IMR-90 (cell line): ENCODE measurements around the gene MFSD2A. TPM values are rescaled to one million over a fixed set of nuclear protein-coding genes. Genes with fewer than 3 reads are reported as not detected.

Experiments used
- ATAC-seq: fragments of 200-7000 bp; cut with Tn5 transposase; 2 replicates; pipeline ENCODE4 v1.9.1; 2020; ENCODE audit warnings: low read depth, mild to moderate bottlenecking, moderate library complexity
- BruUV-seq: library from RNA; stranded (reverse); fragments of 400-500 nt; replicated peaks from 2 replicates; lab custom pipeline; 2021; lab: Mats Ljungman, UMichigan
- CTCF ChIA-PET: fragments of 300-600 bp; formaldehyde crosslinking; extraction: SDS; loops from one replicate; lab custom pipeline; 2021; ENCODE audit warnings: antibody characterized with exemption; lab: Yijun Ruan, JAX
- POLR2A ChIA-PET: fragments of 300-600 bp; sonication (Branson Sonifier 250); formaldehyde crosslinking; loops from one replicate; lab custom pipeline; 2022; ENCODE audit warnings: antibody characterized with exemption; ENCODE audit not compliant: unreplicated experiment; lab: Charles Lee
- DNase-seq: peaks from one replicate; pipeline ENCODE4 v3.0.0; 2013
- H2AFZ ChIP-seq: replicated peaks from 2 replicates; pipeline ENCODE3; 2013; ENCODE audit warnings: low read length, mild to moderate bottlenecking; ENCODE audit not compliant: poor library complexity
- H2AK5ac ChIP-seq: 2 replicates; pipeline ENCODE4 v1.6.1; 2013; ENCODE audit warnings: low read depth, low read length, inconsistent platforms
- H2AK9ac ChIP-seq: replicated peaks from 2 replicates; pipeline ENCODE3; 2013; ENCODE audit warnings: mild to moderate bottlenecking, low read depth, low read length, moderate library complexity; ENCODE audit not compliant: poor library complexity
- H2BK120ac ChIP-seq: 2 replicates; pipeline ENCODE4 v1.6.1; 2013; ENCODE audit warnings: low read depth, low read length, inconsistent platforms
- H2BK15ac ChIP-seq: 3 replicates; pipeline ENCODE4 v1.6.1; 2013; ENCODE audit warnings: low read depth, low read length, inconsistent platforms
- H2BK20ac ChIP-seq: 2 replicates; pipeline ENCODE4 v1.6.1; 2013; ENCODE audit warnings: low read depth, mild to moderate bottlenecking, inconsistent platforms, low read length, moderate library complexity
- H2BK5ac ChIP-seq: 2 replicates; pipeline ENCODE4 v1.6.1; 2013; ENCODE audit warnings: mild to moderate bottlenecking, low read depth, low read length, inconsistent platforms; ENCODE audit not compliant: poor library complexity, severe bottlenecking
- H3K14ac ChIP-seq: replicated peaks from 2 replicates; pipeline ENCODE4 v1.6.1; 2013; ENCODE audit warnings: low read depth, low read length, inconsistent platforms
- H3K18ac ChIP-seq: 2 replicates; pipeline ENCODE4 v1.6.1; 2013; ENCODE audit warnings: low read depth, low read length, control low read depth
- H3K23ac ChIP-seq: 2 replicates; pipeline ENCODE4 v1.6.1; 2013; ENCODE audit warnings: low read depth, low read length, inconsistent platforms
- H3K27ac ChIP-seq: 2 replicates; pipeline ENCODE4 v1.5.1; 2013; ENCODE audit warnings: mild to moderate bottlenecking, control low read depth, low read length; ENCODE audit not compliant: insufficient read depth
- H3K27me3 ChIP-seq: 2 replicates; pipeline ENCODE4 v1.6.1; 2013; ENCODE audit warnings: low read length; ENCODE audit not compliant: control insufficient read depth, insufficient read depth
- H3K36me3 ChIP-seq: 2 replicates; pipeline ENCODE4 v1.6.1; 2013; ENCODE audit warnings: low read length, mixed read lengths; ENCODE audit not compliant: control insufficient read depth, insufficient read depth
- H3K4ac ChIP-seq: 2 replicates; pipeline ENCODE4 v1.6.1; 2013; ENCODE audit warnings: low read depth, low read length, inconsistent platforms
- H3K4me1 ChIP-seq: 2 replicates; pipeline ENCODE4 v1.6.1; 2013; ENCODE audit warnings: low read length, mixed read lengths; ENCODE audit not compliant: control insufficient read depth, insufficient read depth
- H3K4me2 ChIP-seq: 2 replicates; pipeline ENCODE4 v1.6.1; 2013; ENCODE audit warnings: low read depth, mild to moderate bottlenecking, control low read depth, low read length, moderate library complexity
- H3K4me3 ChIP-seq: 2 replicates; pipeline ENCODE4 v1.5.1; 2013; ENCODE audit warnings: low read depth, mild to moderate bottlenecking, control low read depth, low read length, moderate library complexity; ENCODE audit not compliant: insufficient read depth
- H3K56ac ChIP-seq: 2 replicates; pipeline ENCODE4 v1.6.1; 2013; ENCODE audit warnings: low read length, inconsistent platforms; ENCODE audit not compliant: insufficient read depth; ENCODE audit errors: extremely low read depth
- H3K79me1 ChIP-seq, 2 experiments: 2 replicates each; pipeline ENCODE4 v1.6.1; 2013; ENCODE audit warnings: low read length in 2 of 2, inconsistent platforms in 1 of 2, low read depth in 1 of 2
- H3K9ac ChIP-seq: 2 replicates; pipeline ENCODE4 v1.6.1; 2013; ENCODE audit warnings: low read depth, low read length, control low read depth
- H3K9me1 ChIP-seq: 2 replicates; pipeline ENCODE4 v1.6.1; 2013; ENCODE audit warnings: low read length, inconsistent platforms; ENCODE audit not compliant: insufficient read depth
- H3K9me3 ChIP-seq: 2 replicates; pipeline ENCODE4 v1.6.1; 2013; ENCODE audit warnings: low read length; ENCODE audit not compliant: control insufficient read depth, insufficient read depth
- H4K20me1 ChIP-seq: 2 replicates; pipeline ENCODE4 v1.6.1; 2013; ENCODE audit warnings: low read length, inconsistent platforms; ENCODE audit not compliant: insufficient read depth
- H4K5ac ChIP-seq: 2 replicates; pipeline ENCODE4 v1.6.1; 2013; ENCODE audit warnings: mild to moderate bottlenecking, low read depth, low read length, control low read depth
- H4K8ac ChIP-seq, 2 experiments: 2 replicates each; pipeline ENCODE4 v1.6.1; 2013; ENCODE audit warnings: low read depth in 2 of 2, low read length in 2 of 2, control low read depth in 1 of 2, inconsistent platforms in 1 of 2
- H4K91ac ChIP-seq: 2 replicates; pipeline ENCODE4 v1.6.1; 2013; ENCODE audit warnings: low read depth, low read length, inconsistent platforms; ENCODE audit not compliant: insufficient read depth
- BHLHE40 ChIP-seq: fragments of 150-350 bp; IDR thresholded peaks from 2 replicates; pipeline ENCODE4 v1.6.1; 2016; ENCODE audit warnings: mild to moderate bottlenecking, low read depth, low read length
- CEBPB ChIP-seq: IDR thresholded peaks from 2 replicates; pipeline ENCODE4 v1.6.1; 2012; ENCODE audit warnings: low read depth, low read length, improper control_type of control experiment
- CTCF ChIP-seq: conservative IDR thresholded peaks from 2 replicates; pipeline ENCODE4 v1.5.1; 2012; ENCODE audit warnings: mild to moderate bottlenecking, low read depth, low read length, improper control_type of control experiment
- FOS ChIP-seq: fragments of 150-350 bp; IDR thresholded peaks from 2 replicates; pipeline ENCODE4 v1.6.1; 2016; ENCODE audit warnings: low read depth, low read length
- MAFK ChIP-seq: IDR thresholded peaks from 2 replicates; pipeline ENCODE4 v1.6.1; 2012; ENCODE audit warnings: low read depth, low read length, improper control_type of control experiment
- MAZ ChIP-seq: IDR thresholded peaks from 2 replicates; pipeline ENCODE4 v1.6.1; 2012; ENCODE audit warnings: low read depth, mild to moderate bottlenecking, low read length, improper control_type of control experiment, moderate library complexity, borderline replicate concordance
- MXI1 ChIP-seq: IDR thresholded peaks from 2 replicates; pipeline ENCODE4 v1.6.1; 2012; ENCODE audit warnings: low read depth, mild to moderate bottlenecking, low read length, moderate library complexity, borderline replicate concordance
- NFE2L2 ChIP-seq: fragments of 150-350 bp; IDR thresholded peaks from 2 replicates; pipeline ENCODE4 v1.6.1; 2016; ENCODE audit warnings: low read depth, mild to moderate bottlenecking, low read length
- POLR2A ChIP-seq: IDR thresholded peaks from 2 replicates; pipeline ENCODE4 v1.6.1; 2012; ENCODE audit warnings: mild to moderate bottlenecking, low read depth, low read length
- RAD21 ChIP-seq: IDR thresholded peaks from 2 replicates; pipeline ENCODE4 v1.6.1; 2012; ENCODE audit warnings: low read length, improper control_type of control experiment
- RCOR1 ChIP-seq: IDR thresholded peaks from 2 replicates; pipeline ENCODE4 v1.6.1; 2012; ENCODE audit warnings: mild to moderate bottlenecking, low read length, improper control_type of control experiment; ENCODE audit not compliant: insufficient replicate concordance
- RFX5 ChIP-seq: IDR thresholded peaks from 2 replicates; pipeline ENCODE4 v1.8.0; 2012; ENCODE audit warnings: low read depth, mild to moderate bottlenecking, low read length, moderate library complexity
- WGBS, 2 experiments: methylation state at CpG; one replicate each; pipeline versions ENCODE4 v1.1.5 to v1.1.7; 2013; ENCODE audit warnings: missing lambda C conversion rate in 2 of 2; ENCODE audit not compliant: insufficient read length in 1 of 2; ENCODE audit errors: extremely low coverage in 2 of 2; 5-methylcytosine and 5-hydroxymethylcytosine counted together
- dilution Hi-C: fragments of 300-500 bp; cut with HindIII; formaldehyde crosslinking; loops from one replicate; pipeline ENCODE4 v1.14.3; 2018; ENCODE audit warnings: low sequenced_read_pairs; ENCODE audit not compliant: unreplicated experiment
- in situ Hi-C: fragments of 300-500 bp; cut with MboI; formaldehyde crosslinking; loops from 3 replicates; pipeline ENCODE4 v1.14.3; 2019; ENCODE audit warnings: low sequenced_read_pairs, inconsistent platforms, mixed read lengths
- intact Hi-C: fragments of 100-400 bp; cut with micrococcal nuclease; formaldehyde crosslinking; loops from 2 replicates; pipeline ENCODE4 v1.10.0; 2022
- polyA plus RNA-seq, 3 experiments: library from polyadenylated mRNA; depleted of rRNA; stranded (reverse); fragments of >200 nt; gene quantifications; 2 replicates each; pipeline ENCODE4 v1.2.3, GENCODE V29; 2012; ENCODE audit warnings: low replicate concordance in 1 of 3
- total RNA-seq: library from RNA; depleted of rRNA; stranded (reverse); fragments of >200 nt; gene quantifications from 2 replicates; pipeline ENCODE4 v1.2.3, GENCODE V29; 2012

Gene MFSD2A
- total and polyA plus RNA-seq, 2 of the 4 experiments (the other 2 are of a cell fraction), result 5.7 to 7.3 TPM

- intact Hi-C loops (no loop called here), in situ Hi-C loops (no loop called here), dilution Hi-C loops (no loop called here)
- ChIA-PET POLR2A (no interaction called here), CTCF (no interaction called here)
- Histone ChIP-seq H3K9me1 (peaks cover 2% of the 10 kb centered on the region; the same call in 1 of the 2 replicates), H3K14ac (0 out of 2 replicates have a peak overlapping the region, but pooled peaks have one; percentile 43), H3K27me3 (no peaks in the 10 kb centered on the region), H2BK120ac (peak overlapping the region; percentile 79), H2AFZ (no peak overlapping the region), H4K91ac (no peak overlapping the region), H3K18ac (peak overlapping the region; percentile 89; the same call in 1 of the 2 replicates), H3K9me3 (no peaks in the 10 kb centered on the region), H2BK15ac (no peak overlapping the region), H3K4me3 (no peak overlapping the region), H3K27ac (no peak overlapping the region), H3K36me3 (no peaks in the 10 kb centered on the region), H4K5ac (peak overlapping the region; percentile 19; the same call in 1 of the 2 replicates), H2BK20ac (peak overlapping the region; percentile 55), H3K56ac (no peak overlapping the region), H3K4me1 (peaks cover under 1% of the 10 kb centered on the region), H3K4me2 (no peak overlapping the region), H2AK5ac (no peak overlapping the region), H3K4ac (peak overlapping the region; percentile 75; the same call in 1 of the 2 replicates), H4K20me1 (no peaks in the 10 kb centered on the region), H3K23ac (no peak overlapping the region), H4K8ac (peak overlapping the region; percentile 66 to 70; a peak in 3 of 4 replicates), H3K9ac (no peak overlapping the region), H2BK5ac (peak overlapping the region; percentile 54), H3K79me1 (no peaks in the 10 kb centered on the region), H2AK9ac (no peak overlapping the region)
- no peak for TF ChIP-seq NFE2L2
- TF ChIP-seq RCOR1, result no peak
- TF ChIP-seq BHLHE40, result no peak
- TF ChIP-seq MXI1, result no peak
- no peak for TF ChIP-seq POLR2A
- no peak for TF ChIP-seq RFX5
- no peak for TF ChIP-seq CTCF
- TF ChIP-seq RAD21, result no peak
- TF ChIP-seq MAZ, result no peak
- TF ChIP-seq CEBPB, result no peak
- TF ChIP-seq FOS, result no peak
- TF ChIP-seq MAFK, result no peak
- BruUV-seq, result no TSS peak
- DNase-seq (no peak), ATAC-seq (no peak)
- 69% methylated on average over 3 of the region's 8 CpGs; no CpG with 5 or more reads in 1 of the 2 experiments for WGBS, 2 experiments
These were observed 21.8 kb downstream of the MFSD2A start for GRCh38 chr1:39976732-39977131.
